Measurements from ENCODE around the gene CFAP298. TPM values are rescaled to one million over a fixed set of nuclear protein-coding genes. Genes with fewer than 3 reads are reported as not detected.

Gene CFAP298
- polyA plus RNA-seq, 1 of the 3 experiments (the other 2 are of a cell fraction) = 57.8 TPM

- no peaks in the 10 kb centered on the region for H3K9me2 ChIP-seq
- peaks cover 0 to 5% of the 10 kb centered on the region in 2 experiments; a peak in 1 of 4 replicates for H3K4me1 ChIP-seq (ENCODE audit: control insufficient read depth in 1 of 2, insufficient read depth in 2 of 2, low read depth in 1 of 2, low read length in 1 of 2)
- no peaks in the 10 kb centered on the region for H3K9me3 ChIP-seq
- H3K4me2 ChIP-seq = no peak overlapping the region
- no peak for TF ChIP-seq IRF3 (IDR thresholded peaks at IDR 0.05; ENCODE audit: low read depth, low read length)
- TF ChIP-seq, protein P1, sequence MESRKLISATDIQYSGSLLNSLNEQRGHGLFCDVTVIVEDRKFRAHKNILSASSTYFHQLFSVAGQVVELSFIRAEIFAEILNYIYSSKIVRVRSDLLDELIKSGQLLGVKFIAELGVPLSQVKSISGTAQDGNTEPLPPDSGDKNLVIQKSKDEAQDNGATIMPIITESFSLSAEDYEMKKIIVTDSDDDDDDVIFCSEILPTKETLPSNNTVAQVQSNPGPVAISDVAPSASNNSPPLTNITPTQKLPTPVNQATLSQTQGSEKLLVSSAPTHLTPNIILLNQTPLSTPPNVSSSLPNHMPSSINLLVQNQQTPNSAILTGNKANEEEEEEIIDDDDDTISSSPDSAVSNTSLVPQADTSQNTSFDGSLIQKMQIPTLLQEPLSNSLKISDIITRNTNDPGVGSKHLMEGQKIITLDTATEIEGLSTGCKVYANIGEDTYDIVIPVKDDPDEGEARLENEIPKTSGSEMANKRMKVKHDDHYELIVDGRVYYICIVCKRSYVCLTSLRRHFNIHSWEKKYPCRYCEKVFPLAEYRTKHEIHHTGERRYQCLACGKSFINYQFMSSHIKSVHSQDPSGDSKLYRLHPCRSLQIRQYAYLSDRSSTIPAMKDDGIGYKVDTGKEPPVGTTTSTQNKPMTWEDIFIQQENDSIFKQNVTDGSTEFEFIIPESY (IDR thresholded peaks at IDR 0.05; ENCODE audit: borderline replicate concordance, low read depth) = no peak
- no peak for TF ChIP-seq MXI1 (IDR thresholded peaks at IDR 0.05; ENCODE audit: low read depth, low read length)
- no peak for TF ChIP-seq USF2 (IDR thresholded peaks at IDR 0.05; ENCODE audit: borderline replicate concordance, low read depth, low read length)
- no peak for TF ChIP-seq NFIC (IDR thresholded peaks at IDR 0.05; ENCODE audit: borderline replicate concordance)
- TF ChIP-seq GATA2 (CRISPR knock-in tag; IDR thresholded peaks at IDR 0.05) = no peak
- TF ChIP-seq FOXJ3 (CRISPR knock-in tag; IDR thresholded peaks at IDR 0.05) = no peak
- no peak for TF ChIP-seq GABPA (IDR thresholded peaks at IDR 0.05; ENCODE audit: low read depth)
- no peak for TF ChIP-seq CHD2 (IDR thresholded peaks at IDR 0.05; ENCODE audit: low read length, partially characterized antibody)
- no peak for TF ChIP-seq RXRA (IDR thresholded peaks at IDR 0.05; ENCODE audit: borderline replicate concordance, low read depth)
- TF ChIP-seq SMC3 (IDR thresholded peaks at IDR 0.05; ENCODE audit: low read depth, low read length) = no peak
- no peak for TF ChIP-seq RAD21 (IDR thresholded peaks at IDR 0.05; ENCODE audit: low read length)
- no peak for TF ChIP-seq CTCF (IDR thresholded peaks at IDR 0.05)
- no peak for TF ChIP-seq ELF1 (IDR thresholded peaks at IDR 0.05)
- no peaks in the 10 kb centered on the region for H3K36me3 ChIP-seq (replicated peaks in 1 of 2; ENCODE audit: control insufficient read depth in 1 of 2, insufficient read depth in 2 of 2, low read length in 1 of 2)
- H2AFZ ChIP-seq (ENCODE audit: low read depth) = no peak overlapping the region
- H3F3A ChIP-seq (replicated peaks; ENCODE audit: insufficient read depth) = no peaks in the 10 kb centered on the region
- no peaks in the 10 kb centered on the region for H3K79me2 ChIP-seq (ENCODE audit: insufficient read depth)
- H4K20me1 ChIP-seq (ENCODE audit: insufficient read depth) = no peaks in the 10 kb centered on the region
- no peak for DNase-seq
- ChIA-PET POLR2A (no interaction called here), CTCF (interaction anchor here (1.1 kb wide), 1 partner anchor 19 kb away, joined by 3 read pairs; no protein-coding TSS in a partner anchor)
- WGBS (ENCODE audit: low lambda C conversion rate) = 70% methylated on average over 3 of the region's 3 CpGs
- H3K27me3 ChIP-seq (ENCODE audit: insufficient read depth) = no peaks in the 10 kb centered on the region
- H3K9ac ChIP-seq = no peak overlapping the region
- H3K4me3 ChIP-seq (ENCODE audit: low read depth in 2 of 2, low read length in 1 of 2) = no peak overlapping the region
- H3K27ac ChIP-seq (ENCODE audit: low read depth in 2 of 2, low read length in 1 of 2) = no peak overlapping the region
These were observed 62.3 kb downstream of the CFAP298 start for GRCh38 chr21:32549886-32550285.

All from SK-N-SH (cell line).